ENCODE measurements around the gene LILRA1.
"Not testable (repeated sequence)": the region's sequence is repeated elsewhere in the genome, so short reads cannot be mapped to it uniquely, and the experiment has no call there.

Gene LILRA1

GRCh38 chr19:54593445-54593844 lies at the start of gene LILRA1:
Gene LILRA1 (plus strand): TSS chr19:54593632. CDS start chr19:54594245, 613 bp downstream.
- not testable (repeated sequence) for DNase-seq (ENCODE audit: low spot score)

DNA sequence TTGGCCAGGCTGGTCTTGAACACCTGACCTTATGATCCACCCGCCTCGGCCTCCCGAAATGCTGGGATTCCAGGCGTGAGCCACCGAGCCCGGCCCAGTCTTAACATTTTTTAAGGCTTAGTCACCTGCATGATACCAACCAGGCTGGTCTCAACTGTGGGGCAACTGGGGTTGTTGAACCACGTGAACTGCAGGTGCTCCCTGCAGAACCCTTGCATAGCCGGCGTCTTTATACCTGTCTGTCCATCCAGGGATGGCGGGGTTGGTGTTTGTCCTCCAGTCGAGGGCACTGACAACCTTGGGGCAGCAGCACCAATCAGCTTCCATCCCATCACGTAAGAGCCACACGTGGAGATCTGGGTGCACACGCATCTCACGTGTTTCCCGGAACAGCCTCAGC lies 44.6 kb upstream of the LILRA1 start:
- DNase-seq (ENCODE audit: low spot score) = no peak

GRCh38 chr19:54549224-54549623 lies 44.2 kb upstream of the LILRA1 start:
- DNase-seq (ENCODE audit: low spot score) = no peak

GRCh38 chr19:54551293-54551692 lies 42.1 kb upstream of the LILRA1 start:
- no peak for DNase-seq (ENCODE audit: low spot score)

- no peak for DNase-seq (ENCODE audit: low spot score)
Observed at GRCh38 chr19:54551950-54552912, 41.2 kb upstream of the LILRA1 start.

DNA sequence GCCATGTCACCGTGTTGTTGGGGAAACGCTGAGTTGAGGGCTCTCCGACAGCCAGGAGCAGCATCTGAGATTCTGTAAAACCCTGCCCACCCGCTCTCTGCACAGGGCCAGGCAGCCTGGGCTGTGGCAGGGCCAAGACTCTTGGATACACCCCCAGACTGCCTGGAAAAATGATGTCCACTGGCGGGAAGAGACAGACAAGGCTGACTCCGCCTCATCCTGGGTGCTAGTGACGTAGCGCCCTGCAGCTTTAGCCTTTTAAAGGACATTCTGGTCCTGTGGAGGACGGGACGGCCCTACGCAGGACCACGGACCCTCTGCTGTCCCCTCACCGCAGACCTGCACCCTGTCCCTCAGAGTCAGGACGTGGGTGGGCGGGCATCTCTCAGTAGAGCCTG lies 40.5 kb upstream of the LILRA1 start:
- no peak for DNase-seq (ENCODE audit: low spot score)

DNA sequence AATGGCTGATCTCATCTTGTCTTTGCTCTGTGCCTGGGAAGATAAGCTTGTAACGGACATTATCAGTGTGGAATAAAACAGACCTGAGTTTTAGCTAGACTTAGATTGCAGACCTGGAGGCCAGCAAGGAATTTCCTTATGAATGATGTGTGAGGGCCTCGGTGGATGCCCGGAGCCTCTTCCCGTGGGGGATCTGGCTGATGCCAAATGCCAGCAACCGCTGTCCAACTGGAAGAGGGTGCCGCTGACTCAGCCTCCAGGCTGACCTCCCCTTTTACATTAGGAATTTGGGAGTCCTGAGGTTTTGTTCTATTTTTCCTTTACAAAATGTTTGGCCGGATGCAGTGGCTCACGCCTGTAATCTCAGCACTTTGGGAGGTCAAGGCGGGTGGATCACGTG lies 39.4 kb upstream of the LILRA1 start:
- no peak for DNase-seq (ENCODE audit: low spot score)

GRCh38 chr19:54554896-54555295 lies 38.5 kb upstream of the LILRA1 start:
- no peak for DNase-seq (ENCODE audit: low spot score)

- no peak for DNase-seq (ENCODE audit: low spot score)
Observed at GRCh38 chr19:54556194-54556593, 37.2 kb upstream of the LILRA1 start.

DNA sequence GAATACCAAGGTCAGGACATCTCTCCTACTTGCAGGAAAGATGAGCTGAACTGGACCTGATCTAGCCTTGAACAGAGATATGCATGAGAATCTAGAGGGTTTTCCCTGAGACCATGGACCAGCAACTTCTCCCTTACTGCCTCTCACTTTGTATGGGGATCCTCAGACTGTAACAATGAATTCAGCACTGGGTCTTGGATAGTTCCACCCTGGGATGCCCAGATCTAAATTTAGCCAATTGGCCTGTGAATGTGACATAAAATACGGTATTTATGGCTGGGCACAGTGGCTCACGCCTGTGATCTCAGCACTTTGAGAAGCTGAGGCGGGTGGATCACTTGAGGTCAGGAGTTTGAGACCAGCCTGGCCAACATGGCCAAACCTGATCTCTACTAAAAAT lies 35.1 kb upstream of the LILRA1 start:
- no peak for DNase-seq (ENCODE audit: low spot score)

GRCh38 chr19:54560881-54561385 lies 32.5 kb upstream of the LILRA1 start:
- no peak for DNase-seq (ENCODE audit: low spot score)

DNA sequence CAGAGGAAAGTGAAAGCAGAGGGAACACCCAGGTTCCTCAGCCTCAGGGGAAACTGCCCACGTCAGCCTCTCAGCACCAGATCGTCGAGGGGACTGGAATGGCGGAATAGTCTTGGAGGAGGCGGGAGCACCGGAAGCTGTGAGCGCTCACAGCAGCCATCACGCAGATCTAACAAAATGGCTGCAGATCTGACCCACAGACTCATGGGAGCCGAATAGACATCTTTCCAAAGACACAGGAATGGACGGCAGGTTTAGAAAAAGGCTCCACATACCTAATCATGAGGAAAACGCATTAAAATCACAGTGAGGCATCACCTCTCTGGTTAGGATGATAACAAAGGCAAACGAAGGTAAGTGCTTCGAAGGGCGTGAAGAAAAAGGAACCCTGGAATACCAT lies 31.6 kb upstream of the LILRA1 start:
- DNase-seq (ENCODE audit: low spot score) = no peak

- DNase-seq (ENCODE audit: low spot score) = not testable (repeated sequence)
Observed at GRCh38 chr19:54563206-54563605, 30.2 kb upstream of the LILRA1 start.

DNA sequence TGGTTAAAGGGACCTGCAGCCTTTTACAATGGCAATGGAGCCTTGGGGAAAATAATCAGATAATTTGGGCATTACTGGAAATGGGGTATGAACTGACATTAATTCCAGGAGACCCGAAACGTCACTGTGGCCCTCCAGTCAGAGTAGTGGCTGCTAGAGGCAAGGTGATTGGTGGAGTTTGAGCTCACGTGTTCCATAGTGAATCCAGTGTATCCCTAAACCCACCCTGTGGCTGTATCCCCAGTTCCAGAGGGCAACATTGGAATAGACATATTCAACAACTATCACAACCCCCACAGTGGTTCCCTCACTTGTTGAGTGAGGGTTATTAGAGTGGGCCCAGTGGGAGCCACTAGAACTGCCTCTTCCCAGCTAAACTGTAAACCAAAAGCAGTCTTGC lies 23.1 kb upstream of the LILRA1 start:
- no peak for DNase-seq (ENCODE audit: low spot score)

- DNase-seq (ENCODE audit: low spot score) = not testable (repeated sequence)
Observed at GRCh38 chr19:54571715-54572615, 21.5 kb upstream of the LILRA1 start.

DNA sequence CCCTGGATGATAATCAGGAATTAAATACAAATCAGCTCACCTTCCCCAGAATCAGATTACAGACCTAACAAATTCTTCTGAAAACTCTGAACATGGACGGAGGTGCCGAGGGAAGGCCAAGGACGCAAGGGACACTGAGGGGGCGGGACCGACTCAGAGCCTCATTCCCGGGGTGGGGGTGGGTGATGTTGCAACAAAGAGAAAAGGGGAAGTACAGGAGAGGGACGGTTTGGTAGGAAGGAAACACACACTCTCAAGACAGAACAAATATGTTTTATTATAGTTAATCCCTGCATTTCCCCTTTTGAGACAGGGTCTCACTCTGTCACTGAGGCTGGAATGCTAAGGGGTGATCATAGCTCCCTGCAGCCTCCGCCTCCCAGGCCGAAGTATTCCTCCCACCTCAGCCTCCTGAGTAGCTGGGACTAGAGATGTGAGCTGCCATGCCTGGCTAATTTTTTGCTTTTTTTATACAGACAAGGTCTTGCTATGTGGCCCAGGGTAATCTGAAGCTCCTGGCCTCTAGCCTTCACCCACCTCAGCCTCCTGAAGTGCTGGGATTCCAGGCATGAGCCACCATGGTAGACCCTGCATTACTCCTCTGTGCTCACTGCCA lies 20.6 kb upstream of the LILRA1 start:
- no peak for DNase-seq (ENCODE audit: low spot score)

GRCh38 chr19:54573330-54573872 lies 20.0 kb upstream of the LILRA1 start, which contains the start of gene LILRA2:
Gene LILRA2 (plus strand): TSS chr19:54573790. CDS start chr19:54573879, 89 bp downstream.
- no peak for DNase-seq (ENCODE audit: low spot score)

DNA sequence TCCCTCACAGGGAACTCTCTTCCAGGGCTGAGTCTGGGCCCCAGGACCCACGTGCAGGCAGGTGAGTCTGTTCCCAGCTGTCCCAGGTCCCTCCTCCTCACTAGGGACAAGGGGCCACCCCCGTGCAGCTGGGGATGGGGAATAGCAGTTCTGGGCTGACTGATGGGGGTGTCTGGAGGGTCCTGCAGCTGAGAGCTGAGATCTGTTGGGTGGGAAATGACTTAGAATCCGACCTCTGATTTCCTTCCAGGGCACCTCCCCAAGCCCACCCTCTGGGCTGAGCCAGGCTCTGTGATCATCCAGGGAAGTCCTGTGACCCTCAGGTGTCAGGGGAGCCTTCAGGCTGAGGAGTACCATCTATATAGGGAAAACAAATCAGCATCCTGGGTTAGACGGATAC lies 19.4 kb upstream of the LILRA1 start:
- no peak for DNase-seq (ENCODE audit: low spot score)

DNA sequence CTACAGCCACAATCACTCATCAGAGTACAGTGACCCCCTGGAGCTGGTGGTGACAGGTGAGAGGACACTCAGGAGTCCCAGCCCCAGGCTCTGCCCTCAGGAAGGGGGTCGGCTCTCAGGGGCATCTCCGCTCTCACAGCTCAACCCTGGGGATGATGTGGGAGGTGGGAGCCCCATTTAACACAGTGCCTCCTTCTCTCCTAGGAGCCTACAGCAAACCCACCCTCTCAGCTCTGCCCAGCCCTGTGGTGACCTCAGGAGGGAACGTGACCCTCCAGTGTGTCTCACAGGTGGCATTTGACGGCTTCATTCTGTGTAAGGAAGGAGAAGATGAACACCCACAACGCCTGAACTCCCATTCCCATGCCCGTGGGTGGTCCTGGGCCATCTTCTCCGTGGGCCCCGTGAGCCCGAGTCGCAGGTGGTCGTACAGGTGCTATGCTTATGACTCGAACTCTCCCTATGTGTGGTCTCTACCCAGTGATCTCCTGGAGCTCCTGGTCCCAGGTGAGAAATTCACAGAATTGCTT lies 18.8 kb upstream of the LILRA1 start:
- DNase-seq (ENCODE audit: low spot score) = no peak

DNA sequence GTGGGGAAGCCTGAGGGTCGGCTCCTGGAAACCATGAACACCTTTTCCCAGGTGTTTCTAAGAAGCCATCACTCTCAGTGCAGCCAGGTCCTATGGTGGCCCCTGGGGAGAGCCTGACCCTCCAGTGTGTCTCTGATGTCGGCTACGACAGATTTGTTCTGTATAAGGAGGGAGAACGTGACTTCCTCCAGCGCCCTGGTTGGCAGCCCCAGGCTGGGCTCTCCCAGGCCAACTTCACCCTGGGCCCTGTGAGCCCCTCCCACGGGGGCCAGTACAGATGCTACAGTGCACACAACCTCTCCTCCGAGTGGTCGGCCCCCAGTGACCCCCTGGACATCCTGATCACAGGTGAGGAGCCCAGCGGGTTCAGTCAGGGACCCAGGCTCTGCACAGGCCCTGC lies 18.2 kb upstream of the LILRA1 start:
- not testable (repeated sequence) for DNase-seq (ENCODE audit: low spot score)

DNA sequence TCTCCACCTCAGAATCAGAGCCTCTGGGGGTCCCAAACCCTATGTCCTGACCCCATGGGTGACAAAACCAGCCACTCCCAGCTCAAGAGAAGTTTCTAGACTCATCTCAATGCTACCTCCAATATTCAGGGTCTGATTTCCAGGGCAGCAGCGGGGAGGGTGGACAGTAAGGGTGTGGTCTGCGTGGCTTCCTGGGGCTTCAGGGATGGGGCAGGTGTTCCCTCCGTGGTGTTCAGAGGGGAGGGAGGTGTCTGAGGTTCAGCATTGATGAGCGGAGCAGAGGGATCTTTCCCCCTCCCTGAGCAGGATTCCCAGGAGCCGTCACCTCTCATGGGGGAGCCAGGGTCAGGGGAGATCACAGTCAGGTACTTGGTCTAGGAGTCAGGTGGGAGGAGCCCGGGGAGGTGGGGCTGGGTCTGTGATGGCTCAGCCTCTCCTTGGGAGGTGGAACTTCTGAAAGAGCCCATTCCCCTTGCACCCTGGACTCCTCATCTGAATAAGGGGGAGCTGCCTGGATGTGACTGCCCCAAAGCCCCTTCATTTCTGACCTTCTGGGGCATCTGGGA lies 16.9 kb upstream of the LILRA1 start:
- no peak for DNase-seq (ENCODE audit: low spot score)
